Endothelial cell of hepatic sinusoid (primary cell): ENCODE results near the gene SIDT2.

Experiments used
- in situ Hi-C: cut with HindIII; loops from 2 replicates; pipeline ENCODE4 v1.10.0; 2017; ENCODE audit warnings: low sequenced_read_pairs

Gene SIDT2

GRCh38 chr11:117187799-117188481 is 9.4 kb downstream of the SIDT2 start:
- in situ Hi-C loops, result no loop called here

- in situ Hi-C loops, result no loop called here
Observed at GRCh38 chr11:117188620-117189081, 10.1 kb downstream of the SIDT2 start.

- in situ Hi-C loops, result no loop called here
Observed at GRCh38 chr11:117189191-117189940, 10.8 kb downstream of the SIDT2 start.

- in situ Hi-C loops, result no loop called here
Observed at GRCh38 chr11:117189941-117190544, 11.5 kb downstream of the SIDT2 start.

GRCh38 chr11:117191680-117192400 is 13.3 kb downstream of the SIDT2 start:
- in situ Hi-C loops, result no loop called here

- in situ Hi-C loops, result no loop called here
Observed at GRCh38 chr11:117192401-117192875, 13.9 kb downstream of the SIDT2 start.

- in situ Hi-C loops, result no loop called here
Observed at GRCh38 chr11:117193130-117194020, 14.8 kb downstream of the SIDT2 start.

GRCh38 chr11:117194267-117194666 is 15.7 kb downstream of the SIDT2 start:
- in situ Hi-C loops, result no loop called here

- in situ Hi-C loops, result no loop called here
Observed at GRCh38 chr11:117195258-117195657, 16.7 kb downstream of the SIDT2 start.

- in situ Hi-C loops, result no loop called here
Observed at GRCh38 chr11:117195761-117196160, 17.2 kb downstream of the SIDT2 start.

- in situ Hi-C loops, result no loop called here
Observed at GRCh38 chr11:117197006-117197405, 18.5 kb downstream of the SIDT2 start.

GRCh38 chr11:117197516-117198456 is 19.2 kb downstream of the SIDT2 start:
- in situ Hi-C loops, result no loop called here

GRCh38 chr11:117198613-117199012 is 20.1 kb downstream of the SIDT2 start:
- in situ Hi-C loops, result no loop called here

GRCh38 chr11:117199053-117199915 is 20.7 kb downstream of the SIDT2 start, which contains the start of gene TAGLN:
TSS of gene TAGLN (plus strand) at chr11:117199370. CDS start at chr11:117203014, 3,644 bp downstream.
- in situ Hi-C loops, result no loop called here

GRCh38 chr11:117199916-117200812 is 21.6 kb downstream of the SIDT2 start:
- in situ Hi-C loops, result loop anchor here (5.0 kb wide), 1 partner anchor 73 kb away; no protein-coding TSS in a partner anchor

GRCh38 chr11:117200813-117201657 is 22.5 kb downstream of the SIDT2 start:
- in situ Hi-C loops, result loop anchor here (5.0 kb wide), 1 partner anchor 74 kb away; no protein-coding TSS in a partner anchor
